Mesothelial cell of epicardium (in vitro differentiated cells): ENCODE data around the gene DENND4C. TPM values are rescaled to one million over a fixed set of nuclear protein-coding genes. Genes with fewer than 3 reads are reported as not detected.
"Not testable (repeated sequence)": the region's sequence is repeated elsewhere in the genome, so short reads cannot be mapped to it uniquely, and the experiment has no call there.

Source experiments
- DNase-seq, 2 experiments: peaks; one replicate each; pipeline ENCODE4 v3.0.0; 2021; ENCODE audit warnings: low spot score in 2 of 2; ENCODE audit not compliant: unreplicated experiment in 2 of 2
- H3K27ac Mint-ChIP-seq: 2 replicates; pipeline ENCODE4 v1.8.0; 2021; ENCODE audit warnings: mixed read lengths
- H3K27me3 Mint-ChIP-seq: 2 replicates; pipeline ENCODE4 v1.8.0; 2021; ENCODE audit warnings: low read depth, mixed read lengths
- H3K36me3 Mint-ChIP-seq: 2 replicates; pipeline ENCODE4 v1.8.0; 2021; ENCODE audit warnings: mixed read lengths
- H3K4me1 Mint-ChIP-seq: 2 replicates; pipeline ENCODE4 v1.8.0; 2021; ENCODE audit warnings: mixed read lengths
- H3K4me3 Mint-ChIP-seq: 2 replicates; pipeline ENCODE4 v1.8.0; 2021; ENCODE audit warnings: mild to moderate bottlenecking, moderate library complexity, mixed read lengths
- H3K9me3 Mint-ChIP-seq: 2 replicates; pipeline ENCODE4 v1.8.0; 2021; ENCODE audit warnings: mixed read lengths
- CTCF ChIP-seq: fragments of 200-600 bp; sonication (generic); IDR thresholded peaks from one replicate; pipeline ENCODE4 v1.5.0; 2021; ENCODE audit warnings: antibody characterized with exemption; ENCODE audit not compliant: unreplicated experiment
- total RNA-seq: library from RNA; stranded (reverse); gene quantifications from 3 replicates; pipeline ENCODE4 v1.2.1, GENCODE V29; 2021

DENND4C gene
- total RNA-seq, 1 donor from 2014 or later = 73.9 TPM

GRCh38 chr9:19247420-19247819 is 16.9 kb downstream of the DENND4C start:
- Mint-ChIP-seq H3K9me3 (no peaks in the 10 kb centered on the region), H3K36me3 (peaks cover 4% of the 10 kb centered on the region), H3K4me3 (no peak overlapping the region), H3K4me1 (peaks cover 27% of the 10 kb centered on the region), H3K27ac (no peak overlapping the region), H3K27me3 (no peaks in the 10 kb centered on the region)
- no peak for DNase-seq
- TF ChIP-seq CTCF = no peak

DNA sequence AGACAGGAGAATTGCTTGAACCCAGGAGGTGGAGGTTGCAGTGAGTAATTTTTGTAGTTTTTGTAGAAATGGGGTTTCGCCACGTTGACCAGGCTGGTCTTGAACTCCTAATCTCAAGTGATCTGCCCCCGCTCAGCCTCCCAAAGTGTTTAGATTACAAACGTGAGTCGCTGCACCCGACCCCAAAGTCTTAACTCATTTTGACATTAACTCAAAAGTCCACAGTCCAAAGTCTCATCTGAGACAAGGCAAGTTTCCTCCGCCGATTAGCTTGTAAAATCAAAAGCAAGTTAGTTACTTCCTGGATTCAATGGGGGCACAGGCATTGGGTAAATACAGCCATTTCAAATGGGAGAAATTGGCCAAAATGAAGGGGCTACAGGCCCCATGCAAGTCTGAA is 19.9 kb downstream of the DENND4C start:
- not testable (repeated sequence) for H3K27ac Mint-ChIP-seq, H3K27me3 Mint-ChIP-seq, DNase-seq, H3K9me3 Mint-ChIP-seq, H3K36me3 Mint-ChIP-seq, H3K4me3 Mint-ChIP-seq
- peaks cover 31% of the 10 kb centered on the region for H3K4me1 Mint-ChIP-seq

- peaks cover 26% of the 10 kb centered on the region for H3K4me1 Mint-ChIP-seq
- not testable (repeated sequence) for H3K4me3 Mint-ChIP-seq, H3K27me3 Mint-ChIP-seq, H3K27ac Mint-ChIP-seq, H3K36me3 Mint-ChIP-seq, H3K9me3 Mint-ChIP-seq, DNase-seq
Measured at GRCh38 chr9:19251203-19251602, 20.7 kb downstream of the DENND4C start.

DNA sequence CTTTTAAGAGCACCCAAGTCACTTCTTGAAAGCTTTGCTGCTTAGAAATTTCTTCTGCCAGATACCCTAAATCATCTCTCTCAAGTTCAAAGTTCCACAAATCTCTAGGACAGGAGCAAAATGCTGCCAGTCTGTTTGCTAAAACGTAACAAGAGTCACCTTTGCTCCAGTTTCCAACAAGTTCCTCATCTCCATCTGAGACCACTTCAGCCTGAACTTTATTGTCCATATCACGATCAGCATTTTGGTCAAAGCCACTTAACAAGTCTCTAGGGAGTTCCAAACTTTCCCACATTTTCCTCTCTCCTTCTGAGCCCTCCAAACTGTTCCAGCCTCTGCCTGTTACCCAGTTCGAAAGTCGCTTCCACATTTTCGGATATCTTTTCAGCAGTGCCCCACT is 21.1 kb downstream of the DENND4C start:
- H3K4me3 Mint-ChIP-seq, H3K9me3 Mint-ChIP-seq, H3K27me3 Mint-ChIP-seq, DNase-seq, H3K36me3 Mint-ChIP-seq: not testable (repeated sequence)
- Mint-ChIP-seq H3K27ac (peak overlapping the region; percentile 7), H3K4me1 (peaks cover 24% of the 10 kb centered on the region)

DNA sequence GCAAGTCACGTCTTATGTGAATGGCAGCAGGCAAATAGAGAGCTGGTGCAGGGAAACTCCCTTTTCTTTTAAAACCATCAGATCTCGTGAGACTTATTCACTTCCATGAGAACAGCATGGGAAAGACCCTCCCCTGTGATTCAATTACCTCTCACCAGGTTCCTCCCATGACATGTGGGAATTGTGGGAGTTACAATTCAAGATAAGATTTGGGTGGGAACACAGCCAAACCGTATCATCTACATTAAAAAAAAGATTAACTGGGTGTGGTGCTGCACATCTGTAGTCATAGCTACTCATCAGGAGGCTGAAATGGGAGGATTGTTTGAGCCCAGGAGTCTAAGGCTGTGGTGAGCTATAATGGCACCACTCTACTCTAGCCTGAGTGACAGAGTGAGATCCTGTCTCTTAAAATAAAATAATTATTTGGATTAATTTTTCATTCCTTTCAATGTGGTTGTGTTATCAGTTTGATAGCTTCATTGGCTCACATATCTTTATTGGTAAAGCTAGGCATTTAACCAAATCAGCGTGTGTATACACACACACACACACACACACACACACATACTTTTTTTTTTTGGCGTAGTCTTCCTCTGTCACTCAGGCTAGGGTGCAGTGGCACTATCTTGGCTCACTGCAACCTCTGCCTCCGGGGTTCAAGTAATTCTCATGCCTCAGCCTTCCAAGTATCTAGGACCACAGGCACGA is 21.8 kb downstream of the DENND4C start:
- Mint-ChIP-seq H3K9me3 (peaks cover 5% of the 10 kb centered on the region), H3K4me1 (peaks cover 18% of the 10 kb centered on the region), H3K27me3 (no peaks in the 10 kb centered on the region), H3K36me3 (peaks cover 1% of the 10 kb centered on the region), H3K4me3 (no peak overlapping the region), H3K27ac (peak overlapping the region; percentile 7)
- TF ChIP-seq CTCF = no peak
- no peak for DNase-seq

DNA sequence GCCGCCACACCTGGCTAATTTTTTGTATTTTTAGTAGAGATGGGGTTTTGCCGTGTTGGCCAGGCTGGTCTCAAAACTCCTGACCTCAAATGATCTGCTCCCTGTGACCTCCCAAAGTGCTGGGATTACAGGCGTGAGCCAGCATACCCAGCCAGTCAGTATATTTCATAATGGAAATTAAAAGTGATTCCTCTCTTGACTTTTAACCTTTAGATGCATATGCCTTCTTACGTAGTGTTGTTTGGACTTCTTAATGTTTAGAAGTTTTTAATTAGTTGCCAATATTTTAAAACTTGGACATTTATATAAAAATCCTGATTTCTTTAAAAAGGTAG is 22.4 kb downstream of the DENND4C start:
- peaks cover 1% of the 10 kb centered on the region for H3K36me3 Mint-ChIP-seq
- H3K27ac Mint-ChIP-seq = no peak overlapping the region
- H3K27me3 Mint-ChIP-seq = no peaks in the 10 kb centered on the region
- no peak overlapping the region for H3K4me3 Mint-ChIP-seq
- TF ChIP-seq CTCF = no peak
- peaks cover 18% of the 10 kb centered on the region for H3K4me1 Mint-ChIP-seq
- peaks cover 5% of the 10 kb centered on the region for H3K9me3 Mint-ChIP-seq
- no peak for DNase-seq

DNA sequence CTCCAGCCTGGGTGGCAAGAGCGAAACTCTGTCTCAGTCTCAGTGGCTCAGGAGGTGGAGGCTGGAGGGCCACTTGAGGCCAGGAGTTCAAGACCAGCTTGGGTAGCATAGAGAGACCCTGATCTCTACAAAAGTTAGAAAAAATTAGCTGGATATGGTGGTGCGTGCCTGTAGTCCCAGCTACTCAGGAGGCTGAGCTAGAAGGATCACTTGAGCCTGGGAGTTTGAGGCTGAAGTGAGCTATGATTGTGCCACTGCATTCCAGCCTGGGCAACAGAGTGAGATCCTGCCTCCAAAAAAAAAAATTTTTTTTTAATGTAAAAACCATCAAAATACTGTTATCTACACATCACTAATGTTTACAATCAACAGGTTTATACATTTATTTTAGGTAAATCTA is 24.6 kb downstream of the DENND4C start:
- TF ChIP-seq CTCF = no peak
- H3K27ac Mint-ChIP-seq = no peak overlapping the region
- peaks cover 8% of the 10 kb centered on the region for H3K9me3 Mint-ChIP-seq
- H3K36me3 Mint-ChIP-seq = peaks cover 5% of the 10 kb centered on the region
- H3K4me1 Mint-ChIP-seq = peaks cover 18% of the 10 kb centered on the region
- no peaks in the 10 kb centered on the region for H3K27me3 Mint-ChIP-seq
- H3K4me3 Mint-ChIP-seq = no peak overlapping the region
- DNase-seq = no peak
